H1 (cell line): ENCODE results near the gene CACNA1D. TPM values are rescaled to one million over a fixed set of nuclear protein-coding genes. Genes with fewer than 3 reads are reported as not detected.
A peak's percentile ranks its signal among the peaks of the same experiment; 100 is the strongest.

Experiments used
- CTCF ChIA-PET: fragments of 300-600 bp; sonication (Branson Sonifier 250); formaldehyde crosslinking; loops from one replicate; lab custom pipeline; 2021; ENCODE audit not compliant: partially characterized antibody; lab: Charles Lee
- POLR2A ChIA-PET: fragments of 300-600 bp; sonication (Branson Sonifier 250); formaldehyde crosslinking; loops from one replicate; lab custom pipeline; 2021; ENCODE audit warnings: inconsistent platforms; ENCODE audit not compliant: partially characterized antibody; lab: Charles Lee
- DNase-seq, 2 experiments: peaks; one replicate each; pipeline versions ENCODE4 v3.0.0 to v3.0.0-alpha.2; 2010 to 2022; ENCODE audit warnings: low spot score in 2 of 2, low read depth in 1 of 2, mixed read lengths in 1 of 2
- FAIRE-seq: peaks from 2 replicates; lab custom pipeline; 2011; peaks lifted over from hg19 to GRCh38; lab: Jason Lieb, UNC
- H2AFZ ChIP-seq: 2 replicates; pipeline ENCODE4 v1.8.1; 2012; ENCODE audit warnings: low read length, inconsistent platforms
- H2AK5ac ChIP-seq: 2 replicates; pipeline ENCODE4 v1.6.1; 2013; ENCODE audit warnings: low read depth, low read length
- H2BK120ac ChIP-seq: replicated peaks from 2 replicates; pipeline ENCODE3; 2013; ENCODE audit warnings: low read depth, low read length, inconsistent platforms
- H2BK12ac ChIP-seq: 2 replicates; pipeline ENCODE4 v1.6.1; 2013; ENCODE audit warnings: low read depth, low read length
- H2BK15ac ChIP-seq: 2 replicates; pipeline ENCODE4 v1.6.1; 2013; ENCODE audit warnings: low read length
- H2BK20ac ChIP-seq: 2 replicates; pipeline ENCODE4 v1.6.1; 2013; ENCODE audit warnings: low read length
- H2BK5ac ChIP-seq: 2 replicates; pipeline ENCODE4 v1.6.1; 2013; ENCODE audit warnings: low read depth, low read length
- H3K14ac ChIP-seq: 2 replicates; pipeline ENCODE4 v1.6.1; 2013; ENCODE audit warnings: inconsistent platforms; ENCODE audit not compliant: insufficient read length
- H3K18ac ChIP-seq: 2 replicates; pipeline ENCODE4 v1.6.1; 2013; ENCODE audit warnings: low read length; ENCODE audit errors: extremely low read depth
- H3K23ac ChIP-seq: 2 replicates; pipeline ENCODE4 v1.6.1; 2013; ENCODE audit warnings: inconsistent platforms; ENCODE audit not compliant: insufficient read length
- H3K23me2 ChIP-seq: 2 replicates; pipeline ENCODE4 v1.6.1; 2013; ENCODE audit warnings: low read depth, low read length
- H3K27ac ChIP-seq: 2 replicates; pipeline ENCODE4 v1.6.1; 2011; ENCODE audit warnings: low read depth, low read length, inconsistent platforms
- H3K27me3 ChIP-seq, 4 experiments: replicated peaks in 1 of 4; 1 replicate in 1 of 4; 2 replicates in 3 of 4; pipeline versions ENCODE4 v1.6.1 to v1.8.1; 2011 to 2013; ENCODE audit warnings: low read length in 3 of 4, mild to moderate bottlenecking in 3 of 4, inconsistent platforms in 2 of 4, mixed read lengths in 2 of 4, moderate library complexity in 1 of 4; ENCODE audit not compliant: control insufficient read depth in 3 of 4, insufficient read depth in 3 of 4; ENCODE audit errors: extremely low read depth in 1 of 4
- H3K36me3 ChIP-seq, 4 experiments: 2 replicates each; pipeline versions ENCODE4 v1.6.1 to v1.8.1; 2011 to 2013; ENCODE audit warnings: mild to moderate bottlenecking in 4 of 4, low read length in 3 of 4, moderate library complexity in 2 of 4, control low read depth in 1 of 4, inconsistent platforms in 1 of 4; ENCODE audit not compliant: insufficient read depth in 4 of 4, control insufficient read depth in 2 of 4
- H3K4ac ChIP-seq: replicated peaks from 2 replicates; pipeline ENCODE3; 2013; ENCODE audit warnings: low read length, low read depth, mixed read lengths, inconsistent platforms; ENCODE audit not compliant: insufficient read length
- H3K4me1 ChIP-seq, 4 experiments: replicated peaks in 1 of 4; 1 replicate in 1 of 4; 2 replicates in 3 of 4; pipeline versions ENCODE4 v1.6.1 to v1.8.1; 2011 to 2013; ENCODE audit warnings: low read length in 3 of 4, inconsistent platforms in 2 of 4, mixed read lengths in 1 of 4; ENCODE audit not compliant: insufficient read depth in 4 of 4, control insufficient read depth in 3 of 4
- H3K4me2 ChIP-seq, 2 experiments: 2 replicates each; pipeline versions ENCODE4 v1.6.1 to v1.8.1; 2011 to 2013; ENCODE audit warnings: low read depth in 2 of 2, low read length in 2 of 2, control low read depth in 1 of 2, inconsistent platforms in 1 of 2, mild to moderate bottlenecking in 1 of 2; ENCODE audit not compliant: insufficient read depth in 1 of 2
- H3K4me3 ChIP-seq, 4 experiments: fragments of 200-600, 300-600 bp in 1 of 4; sonication (generic), shearing (Covaris generic), sonication (Bioruptor Twin) in 1 of 4; 2 replicates each; pipeline versions ENCODE4 v1.5.1 to v1.8.1; 2011 to 2016; ENCODE audit warnings: low read length in 4 of 4, low read depth in 3 of 4, control low read depth in 2 of 4, inconsistent platforms in 2 of 4, mild to moderate bottlenecking in 2 of 4, mixed read lengths in 1 of 4, moderate library complexity in 1 of 4; ENCODE audit not compliant: insufficient read depth in 2 of 4; ENCODE audit errors: extremely low read depth in 1 of 4
- H3K56ac ChIP-seq: replicated peaks from 2 replicates; pipeline ENCODE3; 2013; ENCODE audit warnings: low read depth, mild to moderate bottlenecking, mixed read lengths, low read length, inconsistent platforms; ENCODE audit not compliant: insufficient read length
- H3K79me1 ChIP-seq: 2 replicates; pipeline ENCODE4 v1.6.1; 2013; ENCODE audit warnings: low read depth, low read length, control low read depth
- H3K79me2 ChIP-seq, 2 experiments: 2 replicates each; pipeline versions ENCODE4 v1.6.1 to v1.8.1; 2012 to 2013; ENCODE audit warnings: low read length in 2 of 2, mild to moderate bottlenecking in 2 of 2, inconsistent platforms in 1 of 2; ENCODE audit not compliant: insufficient read depth in 2 of 2, control insufficient read depth in 1 of 2
- H3K9ac ChIP-seq, 4 experiments: replicated peaks in 1 of 4; 1 replicate in 1 of 4; 2 replicates in 3 of 4; pipeline versions ENCODE4 v1.6.1 to v1.8.1; 2011 to 2013; ENCODE audit warnings: low read depth in 3 of 4, low read length in 3 of 4, control low read depth in 2 of 4, mild to moderate bottlenecking in 2 of 4, moderate library complexity in 2 of 4, inconsistent platforms in 1 of 4; ENCODE audit errors: extremely low read depth in 1 of 4
- H3K9me3 ChIP-seq, 2 experiments: 2 replicates each; pipeline versions ENCODE4 v1.6.1 to v1.8.1; 2012 to 2013; ENCODE audit warnings: mild to moderate bottlenecking in 2 of 2, moderate library complexity in 2 of 2, control low read depth in 1 of 2, inconsistent platforms in 1 of 2, low read depth in 1 of 2, low read length in 1 of 2, mixed read lengths in 1 of 2; ENCODE audit not compliant: insufficient read depth in 2 of 2
- H4K20me1 ChIP-seq, 2 experiments: replicated peaks in 1 of 2; 2 replicates each; pipeline versions ENCODE3 to v1.8.1; 2011 to 2013; ENCODE audit warnings: inconsistent platforms in 2 of 2, low read length in 2 of 2, mild to moderate bottlenecking in 1 of 2; ENCODE audit not compliant: insufficient read depth in 2 of 2, control insufficient read depth in 1 of 2
- H4K5ac ChIP-seq: 2 replicates; pipeline ENCODE4 v1.6.1; 2013; ENCODE audit warnings: low read length, low read depth, mixed read lengths, inconsistent platforms; ENCODE audit not compliant: insufficient read length
- H4K8ac ChIP-seq: 2 replicates; pipeline ENCODE4 v1.8.0; 2013; ENCODE audit warnings: mild to moderate bottlenecking, moderate library complexity, low read length, inconsistent platforms; ENCODE audit not compliant: insufficient read depth; ENCODE audit errors: extremely low read depth
- H4K91ac ChIP-seq: replicated peaks from 2 replicates; pipeline ENCODE3; 2013; ENCODE audit warnings: low read length, mixed read lengths, inconsistent platforms; ENCODE audit not compliant: insufficient read length
- EP300 ChIP-seq, 2 experiments: IDR thresholded peaks; 1 replicate in 1 of 2; 2 replicates in 1 of 2; pipeline ENCODE4 v1.6.1; 2011 to 2012; ENCODE audit warnings: low read depth in 2 of 2, low read length in 2 of 2, mild to moderate bottlenecking in 2 of 2, borderline replicate concordance in 1 of 2, inconsistent platforms in 1 of 2, moderate library complexity in 1 of 2
- GABPA ChIP-seq: IDR thresholded peaks from 2 replicates; pipeline ENCODE4 v1.6.1; 2011; ENCODE audit warnings: mild to moderate bottlenecking, low read length, moderate library complexity, borderline replicate concordance; ENCODE audit not compliant: insufficient read depth
- WGBS, 2 experiments: shearing (Covaris generic) in 1 of 2; methylation state at CpG; one replicate each; pipeline versions ENCODE4 v1.1.6 to v1.1.7; 2013 to 2015; ENCODE audit warnings: low lambda C conversion rate in 2 of 2, mixed read lengths in 2 of 2, inconsistent platforms in 1 of 2, low coverage in 1 of 2, missing lambda C conversion rate in 1 of 2; ENCODE audit not compliant: insufficient replicate concordance in 2 of 2, insufficient coverage in 1 of 2, insufficient read length in 1 of 2; ENCODE audit errors: extremely low coverage in 1 of 2, missing lambda C conversion rate in 1 of 2; 5-methylcytosine and 5-hydroxymethylcytosine counted together
- polyA plus RNA-seq, 7 experiments: library from polyadenylated mRNA; depleted of rRNA in 3 of 7; stranded (reverse) in 5 of 7; unstranded in 2 of 7; fragments of >200 nt in 5 of 7; fragments of 200-250 nt in 2 of 7; gene quantifications; 1 replicate in 5 of 7; 2 replicates in 1 of 7; 4 replicates in 1 of 7; pipeline versions ENCODE4 v1.2.1 to v1.2.3, GENCODE V29; 2011 to 2013; ENCODE audit warnings: missing spikeins in 2 of 7, mixed read lengths in 2 of 7
- total RNA-seq: library from RNA; stranded (reverse); fragmentation: NEBNext Ultra II Directional; extraction: Animal tissue kit (Norgen Biotek cat#: 25700); gene quantifications from 2 replicates; pipeline ENCODE4 v1.2.1, GENCODE V29; 2021
- TF ChIP-seq, protein P1 (sequence below): IDR thresholded peaks from 2 replicates; pipeline ENCODE4 v1.6.1; 2011; ENCODE audit warnings: low read depth, mild to moderate bottlenecking, low read length; ENCODE audit not compliant: insufficient read depth
- TF ChIP-seq, protein P2 (sequence below): IDR thresholded peaks from 2 replicates; pipeline ENCODE4 v1.6.1; 2012; ENCODE audit warnings: low read length, inconsistent platforms

Gene CACNA1D
- total and polyA plus RNA-seq, 2 of the 8 experiments (the other 6 are each of a cell fraction or from before 2014, with no cell fraction given), result 2.0 to 2.9 TPM

DNA sequence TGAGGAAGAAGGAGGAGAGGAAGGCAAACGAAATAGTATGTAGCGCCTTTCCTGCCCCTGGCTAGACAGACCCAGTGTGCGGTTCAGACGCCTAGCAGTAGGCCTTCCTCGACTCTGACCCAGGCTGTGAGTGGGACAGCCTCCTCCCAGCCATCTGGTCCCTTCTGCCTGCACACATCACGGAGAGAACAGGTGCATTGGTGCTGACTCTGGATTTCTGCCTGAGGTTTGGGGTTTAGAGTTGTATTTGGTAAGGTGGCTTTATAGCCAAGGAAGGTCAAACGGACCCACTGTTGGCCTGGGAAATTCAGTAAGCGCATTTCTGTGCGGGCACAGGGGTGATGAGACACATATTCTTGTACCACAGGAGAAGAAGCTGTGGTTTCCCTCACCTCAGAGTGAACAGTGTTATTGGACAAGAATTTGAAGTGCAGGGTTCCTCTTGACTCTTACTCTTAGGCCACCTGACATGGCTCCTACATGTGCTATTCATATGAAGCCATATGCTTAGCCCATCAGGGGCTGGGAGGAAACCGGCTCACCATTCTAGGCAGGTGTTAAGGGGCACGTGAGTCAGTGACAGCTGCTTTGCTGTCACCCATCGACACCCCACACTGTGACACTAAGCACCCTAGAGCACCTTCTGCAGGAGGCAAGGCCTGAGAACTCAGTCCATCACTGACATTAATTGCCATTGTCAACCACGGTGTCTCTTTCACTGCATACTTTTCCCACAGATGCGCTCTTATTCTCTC lies 208.5 kb downstream of the CACNA1D start:
- no peak overlapping the region for H4K8ac ChIP-seq
- no peaks in the 10 kb centered on the region for H4K20me1 ChIP-seq
- H2AFZ ChIP-seq, result no peak overlapping the region
- no peaks in the 10 kb centered on the region for H3K23me2 ChIP-seq
- H2BK15ac ChIP-seq, result no peak overlapping the region
- H2AK5ac ChIP-seq, result no peak overlapping the region
- no peaks in the 10 kb centered on the region for H3K9me3 ChIP-seq
- H3K4me1 ChIP-seq, result no peaks in the 10 kb centered on the region
- H3K27ac ChIP-seq, result no peak overlapping the region
- no peak overlapping the region for H4K91ac ChIP-seq
- no peak overlapping the region for H3K4ac ChIP-seq
- TF ChIP-seq, protein P1, sequence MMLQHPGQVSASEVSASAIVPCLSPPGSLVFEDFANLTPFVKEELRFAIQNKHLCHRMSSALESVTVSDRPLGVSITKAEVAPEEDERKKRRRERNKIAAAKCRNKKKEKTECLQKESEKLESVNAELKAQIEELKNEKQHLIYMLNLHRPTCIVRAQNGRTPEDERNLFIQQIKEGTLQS, result no peak
- no peak for TF ChIP-seq EP300 (IDR thresholded peaks at IDR 0.05; ENCODE audit: borderline replicate concordance in 1 of 2, low read depth in 2 of 2, low read length in 2 of 2)
- TF ChIP-seq GABPA, result no peak
- TF ChIP-seq, protein P2, sequence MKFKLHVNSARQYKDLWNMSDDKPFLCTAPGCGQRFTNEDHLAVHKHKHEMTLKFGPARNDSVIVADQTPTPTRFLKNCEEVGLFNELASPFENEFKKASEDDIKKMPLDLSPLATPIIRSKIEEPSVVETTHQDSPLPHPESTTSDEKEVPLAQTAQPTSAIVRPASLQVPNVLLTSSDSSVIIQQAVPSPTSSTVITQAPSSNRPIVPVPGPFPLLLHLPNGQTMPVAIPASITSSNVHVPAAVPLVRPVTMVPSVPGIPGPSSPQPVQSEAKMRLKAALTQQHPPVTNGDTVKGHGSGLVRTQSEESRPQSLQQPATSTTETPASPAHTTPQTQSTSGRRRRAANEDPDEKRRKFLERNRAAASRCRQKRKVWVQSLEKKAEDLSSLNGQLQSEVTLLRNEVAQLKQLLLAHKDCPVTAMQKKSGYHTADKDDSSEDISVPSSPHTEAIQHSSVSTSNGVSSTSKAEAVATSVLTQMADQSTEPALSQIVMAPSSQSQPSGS, result no peak
- H4K5ac ChIP-seq, result no peak overlapping the region
- no peak overlapping the region for H3K23ac ChIP-seq
- H3K4me3 ChIP-seq, result no peak overlapping the region
- no peaks in the 10 kb centered on the region for H3K27me3 ChIP-seq
- FAIRE-seq (no peak), DNase-seq (peak in 1 of 2 experiments; percentile 29)
- CTCF ChIA-PET, result interaction anchor here (1.1 to 2.8 kb wide), 5 partner anchors 22 to 328 kb away, joined by 3 to 11 read pairs (median 3); no protein-coding TSS in a partner anchor
- H3K14ac ChIP-seq, result no peak overlapping the region
- H3K79me2 ChIP-seq, result no peaks in the 10 kb centered on the region
- H2BK5ac ChIP-seq, result no peak overlapping the region
- no peak overlapping the region for H3K4me2 ChIP-seq
- H3K9ac ChIP-seq, result no peak overlapping the region
- 87% methylated on average over 14 of the region's 14 CpGs; no CpG with 5 or more reads in 1 of the 2 experiments for WGBS, 2 experiments
- no peak overlapping the region for H2BK12ac ChIP-seq
- H3K18ac ChIP-seq, result no peak overlapping the region
- no peak overlapping the region for H2BK20ac ChIP-seq
- H3K79me1 ChIP-seq, result no peaks in the 10 kb centered on the region
- POLR2A ChIA-PET, result no interaction called here
- no peak overlapping the region for H3K56ac ChIP-seq
- no peak overlapping the region for H2BK120ac ChIP-seq
- H3K36me3 ChIP-seq, result no peaks in the 10 kb centered on the region
